DMS79 (cell line): ENCODE data around the gene ABL1.
A peak's percentile ranks its signal among the peaks of the same experiment; 100 is the strongest.
"Not testable (repeated sequence)": the region's sequence is repeated elsewhere in the genome, so short reads cannot be mapped to it uniquely, and the experiment has no call there.

Source experiments
- DNase-seq: peaks from one replicate; lab custom pipeline; 2025; lab: John Stamatoyannopoulos, UW

The ABL1 gene

DNA sequence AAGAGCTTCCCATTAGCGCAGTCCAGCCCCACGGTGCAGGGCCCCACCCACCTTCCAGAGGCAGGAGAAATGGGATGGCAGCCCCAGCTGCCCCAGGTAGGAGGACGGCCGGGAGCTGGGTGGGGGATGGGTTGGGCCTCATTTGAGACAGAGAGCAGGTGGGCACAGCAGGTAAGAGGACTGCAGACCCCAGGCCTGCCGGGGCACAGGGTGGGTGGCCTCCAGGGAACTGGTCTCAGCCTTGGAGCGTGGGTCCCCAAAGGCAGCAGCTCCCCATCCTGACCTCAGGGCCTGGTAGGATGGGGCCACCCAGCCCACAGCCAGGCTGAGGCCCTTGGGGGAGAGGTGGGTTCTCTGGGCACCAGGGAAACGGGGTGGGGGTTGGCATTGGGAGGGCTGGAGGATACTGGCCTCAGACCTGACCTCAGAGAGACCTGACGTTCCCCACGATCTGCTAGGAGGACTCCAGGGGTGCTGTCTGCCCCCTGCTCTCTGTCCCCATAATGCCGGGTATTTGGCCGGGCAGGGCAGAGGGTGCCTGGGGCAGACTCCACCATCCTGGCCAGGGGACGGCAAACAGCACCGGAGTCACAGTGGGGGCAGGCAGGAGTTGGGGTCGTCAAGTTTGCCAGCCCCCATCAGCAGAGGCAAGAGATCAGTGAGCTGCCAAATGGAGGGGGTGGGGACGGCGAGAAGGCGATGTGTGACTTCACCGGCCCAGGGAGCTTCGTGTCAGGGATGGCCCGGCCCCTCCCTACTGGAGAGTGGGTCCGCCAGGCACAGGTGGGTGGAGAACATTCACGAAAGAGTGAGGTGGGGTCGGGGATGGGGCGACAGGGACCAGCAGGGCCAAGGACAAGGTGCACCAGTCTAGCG lies 68.4 kb downstream of the ABL1 start:
- no peak for DNase-seq

DNA sequence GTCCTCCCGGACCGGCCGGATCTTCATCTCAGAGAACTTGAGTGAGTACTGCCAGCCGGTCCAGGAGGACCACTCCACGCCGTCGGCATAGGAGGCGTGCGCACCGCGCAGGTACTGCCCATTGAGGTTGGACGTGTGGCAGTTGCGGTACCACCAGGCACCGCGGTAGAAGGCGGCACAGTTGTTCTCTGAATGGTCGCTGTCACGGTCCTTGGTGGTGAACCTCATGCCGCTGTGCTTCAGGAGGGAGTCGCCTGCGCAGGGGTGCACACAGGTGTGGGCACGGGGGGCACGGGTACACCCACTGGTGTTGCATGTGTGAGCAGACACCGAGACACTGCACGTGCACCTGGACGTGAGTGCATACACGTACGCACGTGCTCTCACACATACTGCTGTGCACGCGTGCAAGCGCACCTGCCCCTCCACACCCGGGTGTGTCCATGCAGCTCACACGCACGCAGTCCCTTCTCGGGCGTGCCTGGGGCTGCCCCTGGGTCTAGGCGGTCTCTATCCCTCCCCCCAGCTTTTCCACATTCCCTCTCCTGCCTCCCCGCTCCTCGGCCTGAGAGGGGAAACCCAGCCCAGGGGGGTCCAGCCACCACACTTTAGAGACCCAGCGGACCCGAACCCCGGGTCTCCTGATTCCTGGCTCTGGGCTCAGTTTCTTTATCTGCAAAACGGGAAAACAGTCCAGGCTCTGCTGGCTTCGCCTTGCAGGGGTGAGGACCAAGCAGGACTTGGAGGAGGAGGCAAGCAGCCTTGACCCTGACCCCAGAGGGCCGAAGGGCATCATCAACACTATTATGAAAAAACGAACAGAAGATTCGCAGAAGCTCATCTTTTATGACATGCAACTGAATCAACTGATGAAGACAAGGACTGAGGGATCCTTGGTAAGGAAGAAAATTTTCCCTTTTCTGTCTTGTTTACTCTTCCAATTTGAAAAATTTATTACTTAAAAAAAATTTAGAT lies 69.3 kb downstream of the ABL1 start:
- no peak for DNase-seq

- no peak for DNase-seq
These were observed 70.3 kb downstream of the ABL1 start for GRCh38 chr9:130905125-130905901.

DNA sequence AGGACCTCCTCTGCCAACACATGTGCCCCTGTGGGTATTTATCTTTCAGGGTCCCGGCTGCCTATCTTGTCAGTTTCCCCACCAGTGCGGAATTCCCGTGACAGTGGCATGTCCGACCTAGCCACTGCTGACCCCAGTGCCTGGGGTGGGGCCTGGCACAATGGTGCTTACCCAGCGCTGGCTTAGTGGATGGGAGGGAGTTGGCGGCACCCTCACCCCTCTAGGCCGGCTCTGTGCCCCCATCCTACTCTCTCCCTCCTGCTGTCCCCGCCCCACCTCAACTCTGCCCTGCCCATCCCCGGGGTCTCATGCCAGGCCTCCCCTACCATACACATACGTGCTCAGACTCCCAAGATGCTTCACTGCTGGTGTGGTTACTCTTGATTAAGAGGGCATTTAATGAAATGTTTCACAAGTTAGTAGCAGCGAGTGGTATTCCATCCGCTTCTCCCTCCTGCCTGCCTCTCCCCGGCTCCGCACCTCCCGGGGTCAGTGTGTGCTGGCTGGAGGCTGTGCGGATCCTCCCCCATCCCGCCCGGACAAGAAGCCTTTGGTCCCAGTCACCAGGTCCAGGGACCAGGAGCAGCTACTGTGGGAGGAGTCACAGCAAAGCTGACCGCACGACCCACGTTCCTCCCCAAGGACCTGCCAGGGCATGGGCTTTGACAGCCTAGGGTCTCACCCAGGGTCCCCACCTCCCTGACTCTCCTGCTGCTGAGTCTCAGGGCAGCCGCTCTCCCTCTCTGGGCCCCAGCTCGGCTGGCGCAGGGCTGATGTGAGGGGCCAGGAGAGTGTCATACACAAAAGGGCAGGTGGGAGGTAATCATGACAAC lies 71.1 kb downstream of the ABL1 start:
- DNase-seq = no peak

DNA sequence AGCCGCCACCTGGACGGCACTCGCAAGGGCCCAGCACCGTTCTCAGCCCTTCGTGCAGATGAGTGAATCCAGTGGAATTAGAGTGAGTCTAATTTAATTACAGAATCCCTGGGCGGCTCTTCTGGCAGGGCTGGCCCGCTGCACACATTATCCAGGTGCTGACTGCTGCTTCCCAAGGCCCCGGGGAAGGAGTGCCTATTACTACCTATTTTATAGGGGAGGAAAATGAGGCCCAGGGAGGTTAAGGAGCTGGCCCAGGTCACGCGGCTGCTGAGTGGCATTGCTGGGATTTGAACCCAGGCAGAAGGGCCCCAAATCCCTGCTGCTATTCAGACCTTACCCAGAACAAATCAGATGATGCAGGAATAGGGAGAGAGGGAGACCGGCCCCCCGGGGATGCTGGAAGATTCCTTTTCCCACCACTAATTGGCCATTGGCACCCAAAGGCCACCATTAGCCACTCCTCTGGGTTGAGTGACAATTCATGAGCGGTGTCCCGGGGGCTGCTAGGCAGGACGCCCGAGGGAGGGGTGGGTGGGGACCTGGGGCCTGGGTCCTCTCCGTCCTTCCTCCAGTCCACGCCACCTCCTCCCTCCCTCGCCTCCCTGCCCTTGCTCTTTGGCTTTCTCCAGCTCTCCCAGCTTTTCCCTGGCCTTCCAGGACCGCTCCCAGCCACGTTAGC lies 71.8 kb downstream of the ABL1 start:
- DNase-seq = no peak

DNA sequence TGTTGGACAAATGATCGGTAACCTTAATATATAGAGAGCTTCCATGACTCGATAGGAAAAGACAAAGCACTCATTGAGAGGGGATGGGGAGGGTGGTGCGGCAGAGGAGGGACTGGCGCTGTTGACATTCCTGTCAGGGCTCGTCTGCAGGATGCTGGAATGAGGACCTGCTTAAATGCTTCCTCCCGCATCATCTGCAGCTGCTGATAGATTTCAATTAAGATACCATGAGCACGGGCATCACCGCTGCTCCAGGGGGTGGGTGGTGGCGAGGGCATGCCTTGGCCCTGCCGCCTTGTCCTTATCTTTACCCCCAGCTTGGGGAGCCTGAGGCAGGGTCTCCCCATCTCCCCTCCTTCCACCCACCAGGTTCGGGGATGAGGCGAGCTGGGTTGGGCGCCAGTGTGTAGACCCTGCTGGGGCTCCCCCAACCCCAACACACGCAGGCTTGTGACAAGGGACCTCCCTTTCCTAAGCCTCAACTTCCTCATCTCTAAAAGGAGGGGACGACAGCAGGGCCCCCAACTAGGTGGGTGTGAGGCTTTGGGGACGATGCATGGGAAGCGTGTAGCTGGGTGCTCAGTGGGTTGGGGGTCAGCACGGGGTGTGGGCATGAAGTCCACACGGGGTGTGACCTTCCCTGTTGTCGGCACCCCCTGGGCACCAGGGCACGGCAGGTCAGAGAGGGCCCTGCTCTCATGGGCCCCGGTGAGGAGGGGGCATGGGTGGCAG lies 73.3 kb downstream of the ABL1 start:
- DNase-seq = no peak

DNA sequence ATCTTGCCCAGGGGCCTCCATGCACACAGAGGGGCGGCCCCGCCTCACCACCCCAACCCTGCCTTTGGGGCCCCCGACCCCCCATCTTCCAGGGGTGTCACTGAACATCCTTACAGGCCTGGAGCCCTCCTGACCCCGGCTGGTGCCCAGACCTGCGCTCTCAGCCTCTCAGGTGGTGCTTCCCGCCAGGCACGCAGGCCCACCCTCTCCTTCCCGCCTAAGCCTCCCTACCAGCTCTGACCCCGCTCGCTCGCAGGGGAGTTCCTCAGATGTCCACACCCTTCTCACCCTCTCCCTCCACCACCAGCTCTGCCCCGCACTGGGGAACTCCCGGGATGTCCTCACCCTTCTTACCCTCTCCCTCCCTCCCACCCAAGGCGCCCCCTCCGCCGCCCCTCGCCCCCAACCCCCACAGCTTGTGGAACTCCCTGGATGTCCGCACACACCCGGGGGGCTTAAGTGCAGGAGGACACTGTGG lies 73.9 kb downstream of the ABL1 start:
- DNase-seq = no peak

DNA sequence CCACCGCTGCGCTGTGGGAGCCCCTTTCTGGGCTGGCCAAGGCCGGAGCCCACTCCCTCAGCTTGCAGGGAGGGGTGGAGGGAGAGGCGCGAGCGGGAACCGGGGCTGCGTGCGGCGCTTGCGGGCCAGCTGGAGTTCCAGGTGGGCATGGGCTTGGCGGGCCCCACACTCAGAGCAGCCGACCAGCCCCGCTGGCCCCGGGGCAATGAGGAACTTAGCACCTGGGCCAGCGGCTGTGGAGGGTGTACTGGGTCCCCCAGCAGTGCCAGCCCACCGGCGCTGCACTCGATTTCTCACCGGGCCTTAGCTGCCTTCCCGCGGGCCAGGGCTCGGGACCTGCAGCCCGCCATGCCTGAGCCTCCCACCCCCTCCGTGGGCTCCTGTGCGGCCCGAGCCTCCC lies 75.0 kb downstream of the ABL1 start:
- DNase-seq = not testable (repeated sequence)

DNA sequence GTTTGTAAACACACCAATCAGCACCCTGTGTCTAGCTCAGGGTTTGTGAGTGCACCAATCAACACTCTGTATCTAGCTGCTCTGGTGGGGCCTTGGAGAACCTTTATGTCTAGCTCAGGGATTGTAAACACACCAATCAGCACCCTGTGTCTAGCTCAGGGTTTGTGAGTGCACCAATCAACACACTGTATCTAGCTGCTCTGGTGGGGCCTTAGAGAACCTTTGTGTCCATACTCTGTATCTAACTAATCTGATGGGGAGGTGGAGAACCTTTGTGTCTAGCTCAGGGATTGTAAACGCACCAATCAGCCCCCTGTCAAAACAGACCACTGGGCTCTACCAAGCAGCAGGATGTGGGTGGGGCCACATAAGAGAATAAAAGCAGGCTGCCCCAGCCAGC lies 75.6 kb downstream of the ABL1 start:
- not testable (repeated sequence) for DNase-seq

- DNase-seq = no peak
These were observed 76.4 kb downstream of the ABL1 start for GRCh38 chr9:130911254-130912049.

DNA sequence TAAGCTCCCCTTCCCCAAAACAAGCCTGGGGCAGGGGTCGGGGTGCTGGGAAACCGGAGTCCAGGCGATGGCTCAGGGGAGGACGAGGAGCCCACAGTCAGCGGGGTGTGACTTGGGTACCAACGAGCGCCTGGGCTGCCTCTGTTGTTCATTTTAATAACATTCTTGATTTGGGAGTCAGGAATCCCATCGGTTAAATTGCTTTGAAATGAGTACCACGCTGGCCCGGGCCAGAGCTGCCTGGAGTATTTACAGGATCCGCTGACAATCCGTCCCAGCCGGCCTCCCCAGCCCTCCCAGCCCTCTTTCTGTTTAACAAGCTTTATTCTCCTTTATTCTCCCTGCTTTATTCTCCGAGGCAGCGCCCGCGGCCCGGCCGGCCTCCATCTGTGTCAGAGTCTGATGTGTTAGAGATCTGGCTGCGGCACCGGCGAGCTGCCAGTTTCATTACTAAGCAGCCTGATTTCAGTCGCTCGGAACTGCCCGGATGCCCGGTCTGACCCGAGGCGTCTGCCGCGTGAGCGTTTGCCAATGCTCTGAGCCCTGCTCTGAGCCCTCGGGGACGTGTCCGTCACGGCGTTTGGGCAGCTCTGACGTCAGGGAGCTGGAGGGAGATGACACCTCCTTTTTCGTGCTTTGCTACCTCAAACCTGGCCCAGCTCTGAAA lies 78.0 kb downstream of the ABL1 start:
- peak; percentile 62 for DNase-seq

DNA sequence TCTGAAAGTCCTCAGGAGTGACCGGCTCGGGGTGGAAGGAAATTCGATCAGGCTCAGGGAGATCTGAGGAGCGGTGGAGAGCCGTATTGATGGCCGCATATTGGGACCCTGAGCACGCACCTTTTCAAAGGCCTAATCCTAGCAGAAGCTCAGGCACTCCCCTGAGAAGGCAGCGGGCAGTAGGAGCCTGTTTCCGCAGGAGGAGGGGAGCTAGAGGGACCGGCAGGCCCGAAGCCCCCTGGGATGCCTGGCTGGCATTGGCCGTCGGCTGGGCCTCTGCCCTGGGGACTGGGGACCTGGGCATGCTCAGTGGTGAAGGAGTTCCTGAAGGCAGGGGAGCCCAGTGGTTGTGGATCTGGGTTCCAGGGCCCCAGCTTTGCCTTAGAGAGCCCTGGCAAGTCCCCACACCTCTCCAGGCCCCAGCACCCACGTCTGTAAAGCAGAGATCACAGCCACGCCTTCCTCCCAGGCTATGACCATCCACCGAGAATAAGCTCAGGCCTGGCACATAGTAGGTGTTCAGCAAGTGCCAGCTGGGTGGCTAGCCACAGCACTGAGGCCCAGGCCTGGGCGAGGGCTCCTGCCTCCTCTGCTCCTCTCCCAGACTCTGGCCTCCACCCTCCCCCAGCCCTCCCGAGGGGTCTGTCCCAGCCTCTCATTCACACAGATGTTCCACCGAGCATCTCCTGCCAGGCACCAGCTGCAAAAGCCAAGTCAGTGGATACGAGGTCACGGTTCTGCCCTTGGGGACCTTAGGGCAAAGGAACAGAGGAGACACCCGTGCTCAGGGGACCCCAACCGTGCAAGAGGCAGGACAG lies 78.8 kb downstream of the ABL1 start:
- DNase-seq = no peak

DNA sequence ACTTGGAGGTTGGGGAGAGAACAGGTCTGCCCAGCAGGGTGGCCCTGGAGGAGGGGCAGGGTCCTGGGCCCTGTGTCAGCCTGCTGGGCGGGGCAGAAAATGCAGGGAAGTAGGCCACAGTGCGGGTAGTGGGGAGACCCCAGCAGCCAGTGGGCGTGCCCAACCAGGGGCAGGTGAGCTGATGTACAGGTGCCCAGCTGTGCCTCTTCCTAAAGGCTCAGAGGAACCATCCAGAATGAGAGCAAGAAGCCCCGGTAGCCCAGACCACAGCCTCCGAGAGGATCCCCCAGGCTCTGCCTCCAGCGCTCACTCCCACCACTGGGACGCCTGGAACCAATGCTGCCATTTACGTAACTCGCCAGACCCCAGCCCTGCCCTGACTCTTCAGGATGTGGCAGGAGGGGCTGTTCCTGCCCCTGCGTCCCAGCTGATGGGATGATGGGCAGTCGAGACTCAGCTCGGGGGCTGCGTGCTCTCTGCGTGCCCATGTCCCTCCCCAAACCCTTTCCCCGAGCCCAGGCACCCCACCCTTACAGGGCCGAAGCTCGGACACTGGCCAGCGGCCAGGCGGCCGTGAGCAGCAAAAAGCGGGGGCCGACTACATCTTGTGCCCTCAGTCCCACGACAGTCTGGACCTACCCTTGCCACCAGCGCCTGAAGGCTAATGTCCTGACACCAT lies 79.5 kb downstream of the ABL1 start:
- DNase-seq = no peak

DNA sequence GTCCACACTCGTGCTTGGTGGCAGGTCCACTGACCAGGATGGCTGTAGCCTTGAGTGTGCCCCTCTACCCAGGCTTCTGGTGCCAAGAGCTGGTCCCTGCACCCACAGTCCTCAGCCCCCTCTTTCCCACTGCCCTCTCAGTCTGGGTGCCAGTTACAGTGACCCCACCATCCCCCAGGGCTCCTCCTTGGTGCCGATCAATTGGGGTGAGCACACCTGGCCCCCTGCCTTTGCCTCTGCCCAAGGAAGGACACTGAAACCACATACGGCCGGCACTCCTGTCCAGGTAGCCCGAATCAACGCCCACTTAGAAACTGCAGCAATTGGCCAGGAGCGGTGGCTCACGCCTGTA lies 80.0 kb downstream of the ABL1 start:
- no peak for DNase-seq

GRCh38 chr9:130917168-130917960 lies 82.3 kb downstream of the ABL1 start:
- DNase-seq = no peak
